RWPE1 (cell line): Measurements from ENCODE around the gene ODAD3.

Experiments
- CTCF ChIA-PET: fragments of 350-600 bp; sonication (Branson Sonifier 250); formaldehyde crosslinking; extraction: SDS; loops from one replicate; lab custom pipeline; 2021; lab: Yijun Ruan, JAX
- POLR2A ChIA-PET: fragments of 400-600 bp; formaldehyde crosslinking; extraction: SDS; loops from one replicate; lab custom pipeline; 2020; ENCODE audit warnings: antibody characterized with exemption; ENCODE audit not compliant: low non-redundant PET; lab: Yijun Ruan, JAX
- DNase-seq: peaks from one replicate; pipeline ENCODE4 v3.0.0; 2012; ENCODE audit warnings: low spot score
- H3K27ac ChIP-seq: fragments of 450-650 bp; 2 replicates; pipeline ENCODE4 v1.5.1; 2017
- CTCF ChIP-seq: fragments of 450-650 bp; conservative IDR thresholded peaks from 2 replicates; pipeline ENCODE4 v1.5.1; 2017; ENCODE audit warnings: low read depth, mild to moderate bottlenecking

ODAD3 gene

DNA sequence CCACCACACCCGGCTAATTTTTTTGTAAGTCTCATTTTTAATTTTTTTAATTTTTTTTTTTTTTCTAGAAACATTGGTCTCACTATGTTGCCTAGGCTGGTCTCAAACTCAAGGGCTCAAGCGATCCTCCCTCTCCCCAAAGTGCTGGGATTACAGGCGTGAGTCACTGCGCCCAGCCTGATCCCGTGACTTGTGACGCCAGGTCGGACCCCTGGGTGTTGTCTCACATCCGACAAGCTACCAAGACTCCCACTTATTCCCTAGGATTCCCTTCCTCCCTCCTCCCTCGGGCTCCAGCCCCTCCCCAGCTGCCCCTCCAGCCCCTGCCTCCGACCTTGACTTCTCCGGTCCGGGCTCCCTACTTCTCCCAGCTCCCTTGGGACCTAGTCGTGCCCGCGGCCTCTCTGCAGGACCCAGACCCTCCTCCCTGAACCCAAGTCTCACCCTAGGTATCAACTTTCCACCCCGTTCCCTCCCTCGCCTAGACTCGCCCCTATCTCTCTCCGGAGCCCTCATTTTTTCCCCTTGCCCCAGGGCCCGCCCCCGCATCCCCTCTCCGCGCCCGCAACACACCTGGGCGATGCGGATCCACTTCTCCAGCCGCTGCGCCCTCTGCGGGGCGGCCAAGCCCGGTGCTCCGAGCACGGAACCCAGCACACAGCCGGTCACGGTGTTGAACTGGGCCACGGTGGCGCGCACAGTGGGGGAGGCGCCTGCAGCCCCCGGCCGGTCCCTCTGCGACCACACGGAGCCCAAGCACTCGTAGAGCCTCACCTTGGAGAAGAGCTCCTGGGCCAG is 28.9 kb downstream of the ODAD3 start:
- DNase-seq, result no peak
- ChIA-PET CTCF (interaction anchor here (0.6 kb wide), 2 partner anchors 22 to 928 kb away, joined by 3 to 4 read pairs; partner anchors contain the start of gene EPOR), POLR2A (no interaction called here)
- no peak for TF ChIP-seq CTCF
- no peak overlapping the region for H3K27ac ChIP-seq

- DNase-seq, result no peak
- no peak overlapping the region for H3K27ac ChIP-seq
- POLR2A ChIA-PET, result no interaction called here
- CTCF ChIA-PET, result interaction anchor here (0.7 kb wide), 1 partner anchor 74 kb away, joined by 6 read pairs; no protein-coding TSS in a partner anchor
- no peak for TF ChIP-seq CTCF
These were observed 30.2 kb downstream of the ODAD3 start for GRCh38 chr19:11404588-11405222.

- no peak for TF ChIP-seq CTCF
- ChIA-PET POLR2A (no interaction called here), CTCF (interaction anchor here (0.6 kb wide), 3 partner anchors 66 to 424 kb away, joined by 3 to 5 read pairs (median 4); no protein-coding TSS in a partner anchor)
- DNase-seq, result no peak
- no peak overlapping the region for H3K27ac ChIP-seq
These were observed 32.9 kb downstream of the ODAD3 start for GRCh38 chr19:11401808-11402543.

DNA sequence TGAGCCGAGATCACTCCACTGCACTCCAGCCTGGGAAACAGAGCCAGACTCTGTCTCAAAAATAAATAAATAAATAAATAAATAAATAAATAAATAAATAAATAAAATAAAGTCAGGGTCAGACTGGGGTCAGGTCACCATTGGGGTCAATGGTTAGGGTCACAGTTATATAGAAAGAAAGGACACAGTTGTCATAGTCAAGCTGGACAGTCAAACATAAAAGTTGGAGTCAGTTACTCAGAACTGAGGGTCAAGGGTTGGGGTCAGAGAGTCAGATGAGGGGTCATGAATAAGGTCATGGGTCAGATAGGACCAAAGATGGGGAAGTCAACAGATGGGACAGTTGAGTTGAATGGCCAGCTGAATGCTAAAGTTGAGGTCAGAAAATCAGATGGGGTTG is 34.1 kb downstream of the ODAD3 start:
- no peak overlapping the region for H3K27ac ChIP-seq
- no peak for TF ChIP-seq CTCF
- DNase-seq, result no peak
- ChIA-PET POLR2A (no interaction called here), CTCF (interaction anchor here (0.6 to 0.8 kb wide), 2 partner anchors 9 to 18 kb away, joined by 3 to 4 read pairs; no protein-coding TSS in a partner anchor)

DNA sequence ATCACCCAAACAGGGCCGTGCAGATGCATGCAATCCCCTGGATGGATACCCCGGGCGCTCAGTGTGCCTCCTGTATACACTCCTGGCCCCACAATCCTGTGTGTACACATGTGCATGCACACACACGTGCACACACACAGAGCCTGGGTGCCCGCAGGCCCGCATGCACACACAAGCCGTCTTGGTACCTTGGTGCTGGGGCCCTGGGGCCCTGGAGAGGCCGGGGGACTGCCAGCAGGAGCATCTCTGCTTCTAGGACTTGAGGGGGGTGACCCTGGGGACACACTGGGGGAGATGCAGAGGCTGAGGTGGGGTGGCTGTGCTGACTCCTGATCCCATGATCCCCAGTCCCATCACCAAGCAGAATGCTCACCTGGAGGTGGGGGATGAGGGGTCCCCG is 35.3 kb downstream of the ODAD3 start:
- no peak for TF ChIP-seq CTCF
- DNase-seq, result no peak
- no peak overlapping the region for H3K27ac ChIP-seq
- ChIA-PET POLR2A (no interaction called here), CTCF (no interaction called here)

GRCh38 chr19:11397089-11397610 is 37.8 kb downstream of the ODAD3 start:
- no peak for DNase-seq
- H3K27ac ChIP-seq, result no peak overlapping the region
- POLR2A ChIA-PET, result no interaction called here
- CTCF ChIA-PET, result interaction anchor here (1.4 kb wide), 1 partner anchor 14 kb away, joined by 4 read pairs; no protein-coding TSS in a partner anchor
- TF ChIP-seq CTCF, result no peak
